GM21786 (cell line): ENCODE measurements around the gene LIX1.
"Not testable (repeated sequence)": the region's sequence is repeated elsewhere in the genome, so short reads cannot be mapped to it uniquely, and the experiment has no call there.

Experiments
- ATAC-seq: cut with Tn5 transposase; IDR thresholded peaks from one replicate; pipeline ENCODE4 v1.9.1; 2021; ENCODE audit not compliant: unreplicated experiment

LIX1 gene

GRCh38 chr5:97105501-97106215 lies 36.8 kb downstream of the LIX1 start:
- ATAC-seq = no peak

DNA sequence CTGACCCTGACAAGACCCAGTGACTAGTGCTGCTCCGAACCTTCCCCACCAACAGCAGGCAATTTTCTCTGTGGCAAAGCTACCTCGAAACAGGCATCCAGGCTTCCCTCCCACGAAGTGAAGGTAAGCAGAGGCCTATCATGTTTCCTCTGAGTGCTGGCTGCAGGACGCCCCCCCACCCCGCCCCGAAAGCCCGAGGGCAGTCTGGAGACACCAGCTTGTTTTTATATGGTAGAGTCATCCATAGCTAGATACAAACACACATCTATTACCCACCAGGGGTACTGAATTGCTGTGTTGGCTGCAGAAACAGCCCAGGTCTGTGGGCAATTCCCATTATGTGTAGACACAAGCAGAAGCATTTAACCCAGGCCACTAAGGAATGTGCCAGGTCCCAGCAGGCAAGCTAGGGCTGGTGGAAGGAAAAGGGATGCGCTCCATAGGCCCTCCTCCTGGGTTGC lies 40.4 kb downstream of the LIX1 start:
- ATAC-seq = no peak

DNA sequence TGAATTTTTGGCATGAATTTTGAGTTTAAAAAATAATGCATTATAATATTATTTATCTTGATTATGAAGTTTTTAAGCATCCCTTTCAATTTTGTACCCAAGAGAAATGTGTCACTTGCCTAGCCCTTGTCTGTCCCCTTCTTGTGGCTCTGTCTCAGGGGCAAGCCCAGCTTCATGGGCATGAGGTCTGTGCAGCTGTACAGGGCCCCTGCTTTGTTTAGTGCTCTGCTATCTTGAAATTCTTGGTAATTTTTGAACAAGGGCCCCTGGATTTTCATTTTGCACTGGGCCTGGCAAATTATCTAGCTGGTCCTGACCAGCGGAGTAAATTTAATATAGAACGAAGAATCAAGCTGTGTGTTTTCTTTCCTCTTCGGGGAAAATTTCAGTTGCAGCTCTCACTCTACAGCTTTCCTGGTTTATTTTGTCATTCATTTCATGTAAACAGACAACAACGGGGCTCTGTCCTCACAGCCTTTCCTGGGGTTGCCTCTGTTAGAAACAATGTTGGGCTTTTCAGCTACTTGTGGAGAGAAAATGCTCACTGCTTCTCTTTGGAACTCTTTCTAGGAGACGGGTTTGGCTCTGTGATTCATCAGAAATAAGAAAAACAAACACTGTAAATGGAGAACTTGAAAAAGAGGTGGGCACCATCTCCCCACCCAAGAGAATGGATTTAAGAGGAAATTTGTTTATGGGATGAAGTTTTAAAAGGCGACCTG lies 41.1 kb downstream of the LIX1 start:
- no peak for ATAC-seq

DNA sequence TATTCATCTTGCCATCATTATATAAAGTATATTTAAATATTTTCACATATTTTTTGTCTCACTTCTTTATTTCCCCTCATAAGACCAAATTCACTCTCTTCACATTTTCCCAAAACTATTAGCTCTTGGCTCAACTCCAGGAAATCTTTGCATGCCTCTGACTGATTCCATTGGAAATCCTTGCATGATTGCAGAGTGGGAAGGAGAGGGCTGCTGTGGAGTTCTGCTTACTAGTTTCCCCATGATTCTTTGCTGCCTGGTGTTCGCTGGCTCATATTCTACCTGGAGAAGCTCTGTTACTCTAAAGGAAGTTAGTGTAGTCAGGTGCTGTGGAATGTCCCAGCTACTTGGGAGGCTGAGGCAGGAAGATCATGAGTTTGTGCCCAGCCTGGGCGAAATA lies 41.9 kb downstream of the LIX1 start:
- ATAC-seq = no peak

- no peak for ATAC-seq
Measured at GRCh38 chr5:97098922-97099321, 43.5 kb downstream of the LIX1 start.

GRCh38 chr5:97097326-97098230 lies 44.8 kb downstream of the LIX1 start:
- no peak for ATAC-seq

DNA sequence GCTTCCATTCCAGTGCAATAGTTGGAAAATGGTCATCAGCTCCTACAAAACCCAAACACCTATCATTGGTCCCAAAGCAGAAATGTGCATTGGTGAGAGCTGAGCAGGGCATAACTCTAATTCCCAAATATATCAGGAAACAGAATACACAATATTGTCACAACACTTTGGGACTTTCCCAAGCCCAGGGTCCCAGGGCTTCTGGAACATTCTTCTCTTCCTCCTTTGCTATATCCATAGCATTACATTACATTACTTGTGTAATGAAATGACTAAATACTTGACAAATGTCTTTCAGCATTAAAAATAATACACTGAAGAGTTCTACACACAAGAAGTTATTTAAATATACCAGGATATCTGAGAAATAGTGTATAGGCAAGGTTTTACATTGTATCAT lies 45.6 kb downstream of the LIX1 start:
- no peak for ATAC-seq

DNA sequence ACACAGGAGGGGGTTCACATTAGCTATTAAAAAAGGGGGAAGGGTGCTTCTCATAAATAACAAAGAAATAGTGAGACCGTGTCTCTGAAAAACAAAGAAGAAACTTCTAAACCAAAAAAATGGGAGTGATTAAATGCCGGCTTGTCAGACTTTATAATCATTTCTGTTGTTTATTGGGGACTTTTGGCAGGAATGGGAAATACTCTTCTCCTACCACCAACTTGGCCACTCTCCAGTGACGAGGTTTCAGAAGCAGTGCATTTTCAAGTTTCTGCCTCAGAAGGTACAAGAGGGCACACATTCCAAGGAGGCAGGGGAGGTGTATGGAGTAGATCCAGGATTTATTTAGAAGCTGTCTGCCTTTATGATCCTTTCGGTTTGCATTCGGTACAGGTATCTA lies 46.2 kb downstream of the LIX1 start:
- no peak for ATAC-seq

GRCh38 chr5:97095318-97095732 lies 47.1 kb downstream of the LIX1 start:
- peak; percentile 22 for ATAC-seq

DNA sequence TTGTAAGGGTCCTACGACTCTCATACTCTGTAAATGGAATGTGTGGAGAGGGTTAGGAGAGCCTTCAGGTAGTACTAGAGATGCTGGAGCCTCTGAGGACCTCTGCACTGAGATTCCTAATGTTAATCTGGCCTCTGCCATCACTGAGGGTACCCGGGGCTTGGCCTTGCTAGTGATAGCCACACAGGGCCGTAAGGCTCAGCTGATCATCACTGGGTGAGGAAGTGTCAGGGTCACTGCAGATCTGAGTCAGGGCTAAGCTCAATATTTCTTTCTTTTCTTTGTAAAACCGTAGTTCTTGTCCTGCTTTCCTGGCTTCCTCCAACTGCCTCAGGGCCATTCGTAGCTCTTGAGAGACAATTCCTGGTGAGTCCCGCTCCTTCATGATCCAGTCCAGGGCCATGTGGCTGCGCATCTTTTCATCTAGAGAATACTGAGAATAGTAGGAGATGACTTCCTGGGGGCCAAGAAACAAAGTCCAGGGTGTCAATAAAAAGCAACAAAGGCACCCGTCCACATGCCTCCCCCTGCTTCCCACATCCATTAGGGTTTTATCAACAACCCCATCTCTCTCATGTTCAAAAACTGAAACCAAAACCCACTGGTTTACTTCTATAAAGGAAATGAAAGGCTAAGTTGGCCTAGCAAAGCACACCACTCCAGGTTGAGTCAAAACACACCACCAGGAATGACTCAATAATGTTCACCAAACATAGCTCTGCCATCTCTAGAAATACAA lies 47.7 kb downstream of the LIX1 start:
- ATAC-seq = peak; percentile 99

DNA sequence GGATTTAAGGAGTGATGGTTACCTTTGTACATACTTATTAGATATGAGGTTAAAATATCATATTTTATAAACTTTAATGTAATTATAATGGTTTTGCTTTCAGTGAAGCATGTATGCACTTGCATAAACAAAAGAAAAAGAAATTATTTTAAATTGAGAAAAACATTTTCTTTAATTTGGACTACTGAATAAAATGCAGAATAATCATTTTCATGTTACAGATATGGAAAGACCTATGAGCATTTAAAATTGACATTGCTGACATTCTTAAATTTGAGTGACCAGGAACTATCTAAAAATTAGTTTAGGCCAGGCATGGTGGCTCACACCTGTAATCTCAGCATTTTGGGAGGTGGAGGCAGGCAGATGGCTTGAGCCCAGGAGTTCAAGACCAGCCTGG lies 49.2 kb downstream of the LIX1 start:
- ATAC-seq = no peak

DNA sequence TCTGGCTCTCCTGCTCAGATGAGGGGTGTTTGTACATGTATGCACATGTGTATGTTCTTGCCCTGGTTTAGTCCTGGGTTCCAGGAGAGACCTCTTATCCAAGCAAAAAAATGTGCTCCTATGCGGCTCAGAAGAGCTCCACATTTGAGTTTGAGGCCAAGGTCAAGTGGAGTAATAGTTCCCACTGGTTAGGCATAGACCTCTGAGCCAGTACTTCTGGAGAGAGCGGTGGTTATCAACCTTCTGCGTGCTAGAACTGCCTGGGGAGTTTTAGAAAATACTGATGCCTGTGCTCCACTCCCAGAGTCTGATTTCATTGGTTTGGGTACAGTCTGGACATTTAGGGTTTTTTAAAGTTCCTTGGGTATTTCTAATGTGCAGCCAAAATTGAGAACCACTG lies 51.5 kb downstream of the LIX1 start:
- no peak for ATAC-seq

- ATAC-seq = no peak
Measured at GRCh38 chr5:97089149-97089801, 53.1 kb downstream of the LIX1 start.

DNA sequence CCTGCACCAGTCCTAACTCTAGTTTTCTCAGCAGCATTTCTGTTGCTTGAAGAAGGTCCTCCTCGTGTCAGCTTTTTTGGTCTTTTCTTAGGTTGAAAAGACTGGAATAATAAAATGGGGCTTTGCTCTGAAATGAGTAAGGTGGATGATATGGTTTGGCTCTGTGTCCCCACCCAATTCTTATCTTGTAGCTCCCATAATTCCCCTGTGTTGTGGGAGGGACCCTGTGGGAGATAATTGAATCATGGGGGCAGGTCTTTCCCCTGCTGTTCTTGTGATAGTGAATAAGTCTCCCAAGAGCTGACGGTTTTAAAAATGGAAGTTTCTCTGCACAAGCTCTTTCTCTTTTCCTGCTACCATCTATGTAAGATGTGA lies 53.6 kb downstream of the LIX1 start:
- no peak for ATAC-seq

DNA sequence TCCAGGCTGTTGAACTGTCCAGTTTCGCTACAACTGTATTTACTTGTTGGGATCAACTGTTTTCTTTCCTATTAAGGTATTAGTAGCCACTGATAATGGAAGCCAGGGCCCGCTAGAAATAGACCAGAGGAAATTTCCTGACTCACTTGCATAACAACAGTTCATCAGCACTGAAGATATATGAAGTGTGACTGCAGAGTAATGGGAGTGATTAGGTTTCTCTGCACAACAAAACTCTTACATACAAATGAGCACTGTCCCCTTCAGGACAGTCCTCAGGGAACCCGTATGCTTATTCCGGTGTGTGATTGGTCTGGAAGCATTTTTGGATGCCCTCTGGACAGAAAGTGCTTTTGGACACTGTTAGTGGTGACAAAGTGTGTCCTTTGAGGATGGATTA lies 55.3 kb downstream of the LIX1 start:
- no peak for ATAC-seq

DNA sequence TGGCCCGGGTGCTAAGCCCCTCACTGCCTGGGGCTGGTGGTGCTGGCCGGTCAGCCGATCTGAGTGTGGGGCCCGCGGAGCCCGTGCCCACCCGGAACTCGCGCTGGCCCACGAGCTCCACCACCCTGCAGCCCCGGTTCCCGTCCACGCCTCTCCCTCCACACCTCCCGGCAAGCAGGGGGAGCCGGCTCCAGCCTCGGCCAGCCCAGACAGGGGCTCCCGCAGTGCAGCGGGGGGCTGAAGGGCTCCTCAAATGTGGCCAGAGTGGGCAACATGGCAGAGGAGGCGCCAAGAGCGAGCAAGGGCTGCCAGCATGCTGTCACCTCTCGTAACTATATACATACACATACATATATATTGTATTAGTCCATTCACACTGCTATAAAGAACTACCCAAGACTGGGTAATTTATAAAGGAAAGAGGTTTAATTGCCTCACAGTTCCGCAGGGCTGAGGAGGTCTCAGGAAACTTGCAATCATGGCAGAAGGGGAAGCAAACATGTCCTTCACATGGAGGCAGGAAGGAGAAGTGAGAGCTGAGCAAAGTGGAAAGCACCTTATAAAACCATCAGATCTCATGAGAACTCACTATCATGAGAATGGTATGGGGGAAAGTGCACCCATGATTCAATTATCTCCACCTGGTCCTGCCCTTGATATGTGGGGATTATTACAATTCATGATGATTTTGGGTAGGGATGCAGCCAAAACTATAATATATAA lies 56.8 kb downstream of the LIX1 start:
- ATAC-seq = no peak

GRCh38 chr5:97084782-97085458 lies 57.5 kb downstream of the LIX1 start:
- not testable (repeated sequence) for ATAC-seq

- ATAC-seq = peak; percentile 64
Measured at GRCh38 chr5:97078958-97079743, 63.3 kb downstream of the LIX1 start.
